Thyroid gland (tissue), 4 donors: ENCODE results near the gene EVA1A.

Source experiments
- CTCF ChIP-seq, 6 experiments: fragments of 200-600 bp in 3 of 6; fragments of 450-650 bp in 3 of 6; sonication (generic) in 3 of 6; IDR thresholded peaks; one replicate each; pipeline ENCODE4 v1.5.1; 2016 to 2019; ENCODE audit warnings: antibody characterized with exemption in 6 of 6, mild to moderate bottlenecking in 2 of 6, inconsistent platforms in 1 of 6, moderate library complexity in 1 of 6
- POLR2A ChIP-seq, 2 donors: fragments of 450-650 bp; IDR thresholded peaks; one replicate each; pipeline ENCODE4 v1.6.1; 2017; ENCODE audit warnings: antibody characterized with exemption in 2 of 2, mild to moderate bottlenecking in 2 of 2, moderate library complexity in 1 of 2

- TF ChIP-seq POLR2A (IDR thresholded peaks at IDR 0.05) (no peak), CTCF (IDR thresholded peaks at IDR 0.05) (no peak)
These were observed 2.9 kb upstream of the EVA1A start for GRCh38 chr2:75563591-75563990.
